ENCODE results near the gene COG6.

The COG6 gene

GRCh38 chr13:39675904-39676303 is 20.4 kb downstream of the COG6 start:
- no peak for DNase-seq (ENCODE audit: low read depth)
- TF ChIP-seq, protein P1, sequence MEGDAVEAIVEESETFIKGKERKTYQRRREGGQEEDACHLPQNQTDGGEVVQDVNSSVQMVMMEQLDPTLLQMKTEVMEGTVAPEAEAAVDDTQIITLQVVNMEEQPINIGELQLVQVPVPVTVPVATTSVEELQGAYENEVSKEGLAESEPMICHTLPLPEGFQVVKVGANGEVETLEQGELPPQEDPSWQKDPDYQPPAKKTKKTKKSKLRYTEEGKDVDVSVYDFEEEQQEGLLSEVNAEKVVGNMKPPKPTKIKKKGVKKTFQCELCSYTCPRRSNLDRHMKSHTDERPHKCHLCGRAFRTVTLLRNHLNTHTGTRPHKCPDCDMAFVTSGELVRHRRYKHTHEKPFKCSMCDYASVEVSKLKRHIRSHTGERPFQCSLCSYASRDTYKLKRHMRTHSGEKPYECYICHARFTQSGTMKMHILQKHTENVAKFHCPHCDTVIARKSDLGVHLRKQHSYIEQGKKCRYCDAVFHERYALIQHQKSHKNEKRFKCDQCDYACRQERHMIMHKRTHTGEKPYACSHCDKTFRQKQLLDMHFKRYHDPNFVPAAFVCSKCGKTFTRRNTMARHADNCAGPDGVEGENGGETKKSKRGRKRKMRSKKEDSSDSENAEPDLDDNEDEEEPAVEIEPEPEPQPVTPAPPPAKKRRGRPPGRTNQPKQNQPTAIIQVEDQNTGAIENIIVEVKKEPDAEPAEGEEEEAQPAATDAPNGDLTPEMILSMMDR (IDR thresholded peaks at IDR 0.05; ENCODE audit: low read depth, low read length, missing control alignments), result no peak
- H3K4me3 ChIP-seq (ENCODE audit: low read depth, low read length), result no peak overlapping the region

- TF ChIP-seq, protein P1 (IDR thresholded peaks at IDR 0.05; ENCODE audit: low read depth, low read length, missing control alignments), result peak; percentile 29
- DNase-seq (ENCODE audit: low read depth), result no peak
- no peak overlapping the region for H3K4me3 ChIP-seq (ENCODE audit: low read depth, low read length)
These were observed 20.9 kb downstream of the COG6 start for GRCh38 chr13:39676315-39676876.

GRCh38 chr13:39682310-39682709 is 26.8 kb downstream of the COG6 start:
- TF ChIP-seq, protein P1 (IDR thresholded peaks at IDR 0.05; ENCODE audit: low read depth, low read length, missing control alignments), result no peak
- no peak for DNase-seq (ENCODE audit: low read depth)
- no peak overlapping the region for H3K4me3 ChIP-seq (ENCODE audit: low read depth, low read length)

- TF ChIP-seq, protein P1 (IDR thresholded peaks at IDR 0.05; ENCODE audit: low read depth, low read length, missing control alignments), result no peak
- peak; percentile 22 for DNase-seq (ENCODE audit: low read depth)
- no peak overlapping the region for H3K4me3 ChIP-seq (ENCODE audit: low read depth, low read length)
These were observed 27.3 kb downstream of the COG6 start for GRCh38 chr13:39682788-39683187.

- TF ChIP-seq, protein P1 (IDR thresholded peaks at IDR 0.05; ENCODE audit: low read depth, low read length, missing control alignments), result peak; percentile 3
- no peak overlapping the region for H3K4me3 ChIP-seq (ENCODE audit: low read depth, low read length)
- DNase-seq (ENCODE audit: low read depth), result no peak
These were observed 29.2 kb downstream of the COG6 start for GRCh38 chr13:39684531-39685137.

GRCh38 chr13:39685652-39686051 is 30.2 kb downstream of the COG6 start:
- H3K4me3 ChIP-seq (ENCODE audit: low read depth, low read length), result no peak overlapping the region
- TF ChIP-seq, protein P1 (IDR thresholded peaks at IDR 0.05; ENCODE audit: low read depth, low read length, missing control alignments), result no peak
- no peak for DNase-seq (ENCODE audit: low read depth)

GRCh38 chr13:39688278-39688677 is 32.8 kb downstream of the COG6 start:
- H3K4me3 ChIP-seq (ENCODE audit: low read depth, low read length), result no peak overlapping the region
- no peak for DNase-seq (ENCODE audit: low read depth)
- TF ChIP-seq, protein P1 (IDR thresholded peaks at IDR 0.05; ENCODE audit: low read depth, low read length, missing control alignments), result no peak
